IMR-90 (cell line): ENCODE measurements around the gene DOCK4. TPM values are rescaled to one million over a fixed set of nuclear protein-coding genes. Genes with fewer than 3 reads are reported as not detected.

Experiments
- ATAC-seq: fragments of 200-7000 bp; cut with Tn5 transposase; 2 replicates; pipeline ENCODE4 v1.9.1; 2020; ENCODE audit warnings: low read depth, mild to moderate bottlenecking, moderate library complexity
- BruUV-seq: library from RNA; stranded (reverse); fragments of 400-500 nt; replicated peaks from 2 replicates; lab custom pipeline; 2021; lab: Mats Ljungman, UMichigan
- CTCF ChIA-PET: fragments of 300-600 bp; formaldehyde crosslinking; extraction: SDS; loops from one replicate; lab custom pipeline; 2021; ENCODE audit warnings: antibody characterized with exemption; lab: Yijun Ruan, JAX
- POLR2A ChIA-PET: fragments of 300-600 bp; sonication (Branson Sonifier 250); formaldehyde crosslinking; loops from one replicate; lab custom pipeline; 2022; ENCODE audit warnings: antibody characterized with exemption; ENCODE audit not compliant: unreplicated experiment; lab: Charles Lee
- DNase-seq: peaks from one replicate; pipeline ENCODE4 v3.0.0; 2013
- H2AFZ ChIP-seq: replicated peaks from 2 replicates; pipeline ENCODE3; 2013; ENCODE audit warnings: low read length, mild to moderate bottlenecking; ENCODE audit not compliant: poor library complexity
- H2AK5ac ChIP-seq: 2 replicates; pipeline ENCODE4 v1.6.1; 2013; ENCODE audit warnings: low read depth, low read length, inconsistent platforms
- H2AK9ac ChIP-seq: replicated peaks from 2 replicates; pipeline ENCODE3; 2013; ENCODE audit warnings: mild to moderate bottlenecking, low read depth, low read length, moderate library complexity; ENCODE audit not compliant: poor library complexity
- H2BK120ac ChIP-seq: 2 replicates; pipeline ENCODE4 v1.6.1; 2013; ENCODE audit warnings: low read depth, low read length, inconsistent platforms
- H2BK15ac ChIP-seq: 3 replicates; pipeline ENCODE4 v1.6.1; 2013; ENCODE audit warnings: low read depth, low read length, inconsistent platforms
- H2BK20ac ChIP-seq: 2 replicates; pipeline ENCODE4 v1.6.1; 2013; ENCODE audit warnings: low read depth, mild to moderate bottlenecking, inconsistent platforms, low read length, moderate library complexity
- H2BK5ac ChIP-seq: 2 replicates; pipeline ENCODE4 v1.6.1; 2013; ENCODE audit warnings: mild to moderate bottlenecking, low read depth, low read length, inconsistent platforms; ENCODE audit not compliant: poor library complexity, severe bottlenecking
- H3K14ac ChIP-seq: replicated peaks from 2 replicates; pipeline ENCODE4 v1.6.1; 2013; ENCODE audit warnings: low read depth, low read length, inconsistent platforms
- H3K18ac ChIP-seq: 2 replicates; pipeline ENCODE4 v1.6.1; 2013; ENCODE audit warnings: low read depth, low read length, control low read depth
- H3K23ac ChIP-seq: 2 replicates; pipeline ENCODE4 v1.6.1; 2013; ENCODE audit warnings: low read depth, low read length, inconsistent platforms
- H3K27ac ChIP-seq: 2 replicates; pipeline ENCODE4 v1.5.1; 2013; ENCODE audit warnings: mild to moderate bottlenecking, control low read depth, low read length; ENCODE audit not compliant: insufficient read depth
- H3K27me3 ChIP-seq: 2 replicates; pipeline ENCODE4 v1.6.1; 2013; ENCODE audit warnings: low read length; ENCODE audit not compliant: control insufficient read depth, insufficient read depth
- H3K36me3 ChIP-seq: 2 replicates; pipeline ENCODE4 v1.6.1; 2013; ENCODE audit warnings: low read length, mixed read lengths; ENCODE audit not compliant: control insufficient read depth, insufficient read depth
- H3K4ac ChIP-seq: 2 replicates; pipeline ENCODE4 v1.6.1; 2013; ENCODE audit warnings: low read depth, low read length, inconsistent platforms
- H3K4me1 ChIP-seq: 2 replicates; pipeline ENCODE4 v1.6.1; 2013; ENCODE audit warnings: low read length, mixed read lengths; ENCODE audit not compliant: control insufficient read depth, insufficient read depth
- H3K4me2 ChIP-seq: 2 replicates; pipeline ENCODE4 v1.6.1; 2013; ENCODE audit warnings: low read depth, mild to moderate bottlenecking, control low read depth, low read length, moderate library complexity
- H3K4me3 ChIP-seq: 2 replicates; pipeline ENCODE4 v1.5.1; 2013; ENCODE audit warnings: low read depth, mild to moderate bottlenecking, control low read depth, low read length, moderate library complexity; ENCODE audit not compliant: insufficient read depth
- H3K56ac ChIP-seq: 2 replicates; pipeline ENCODE4 v1.6.1; 2013; ENCODE audit warnings: low read length, inconsistent platforms; ENCODE audit not compliant: insufficient read depth; ENCODE audit errors: extremely low read depth
- H3K79me1 ChIP-seq, 2 experiments: 2 replicates each; pipeline ENCODE4 v1.6.1; 2013; ENCODE audit warnings: low read length in 2 of 2, inconsistent platforms in 1 of 2, low read depth in 1 of 2
- H3K9ac ChIP-seq: 2 replicates; pipeline ENCODE4 v1.6.1; 2013; ENCODE audit warnings: low read depth, low read length, control low read depth
- H3K9me1 ChIP-seq: 2 replicates; pipeline ENCODE4 v1.6.1; 2013; ENCODE audit warnings: low read length, inconsistent platforms; ENCODE audit not compliant: insufficient read depth
- H3K9me3 ChIP-seq: 2 replicates; pipeline ENCODE4 v1.6.1; 2013; ENCODE audit warnings: low read length; ENCODE audit not compliant: control insufficient read depth, insufficient read depth
- H4K20me1 ChIP-seq: 2 replicates; pipeline ENCODE4 v1.6.1; 2013; ENCODE audit warnings: low read length, inconsistent platforms; ENCODE audit not compliant: insufficient read depth
- H4K5ac ChIP-seq: 2 replicates; pipeline ENCODE4 v1.6.1; 2013; ENCODE audit warnings: mild to moderate bottlenecking, low read depth, low read length, control low read depth
- H4K8ac ChIP-seq, 2 experiments: 2 replicates each; pipeline ENCODE4 v1.6.1; 2013; ENCODE audit warnings: low read depth in 2 of 2, low read length in 2 of 2, control low read depth in 1 of 2, inconsistent platforms in 1 of 2
- H4K91ac ChIP-seq: 2 replicates; pipeline ENCODE4 v1.6.1; 2013; ENCODE audit warnings: low read depth, low read length, inconsistent platforms; ENCODE audit not compliant: insufficient read depth
- FOS ChIP-seq: fragments of 150-350 bp; IDR thresholded peaks from 2 replicates; pipeline ENCODE4 v1.6.1; 2016; ENCODE audit warnings: low read depth, low read length
- MXI1 ChIP-seq: IDR thresholded peaks from 2 replicates; pipeline ENCODE4 v1.6.1; 2012; ENCODE audit warnings: low read depth, mild to moderate bottlenecking, low read length, moderate library complexity, borderline replicate concordance
- NFE2L2 ChIP-seq: fragments of 150-350 bp; IDR thresholded peaks from 2 replicates; pipeline ENCODE4 v1.6.1; 2016; ENCODE audit warnings: low read depth, mild to moderate bottlenecking, low read length
- RCOR1 ChIP-seq: IDR thresholded peaks from 2 replicates; pipeline ENCODE4 v1.6.1; 2012; ENCODE audit warnings: mild to moderate bottlenecking, low read length, improper control_type of control experiment; ENCODE audit not compliant: insufficient replicate concordance
- SMC3 ChIP-seq: fragments of 150-350 bp; IDR thresholded peaks from 2 replicates; pipeline ENCODE4 v1.6.1; 2016; ENCODE audit warnings: low read depth, mild to moderate bottlenecking, antibody characterized with exemption, low read length, moderate library complexity
- WGBS, 2 experiments: methylation state at CpG; one replicate each; pipeline versions ENCODE4 v1.1.5 to v1.1.7; 2013; ENCODE audit warnings: missing lambda C conversion rate in 2 of 2; ENCODE audit not compliant: insufficient read length in 1 of 2; ENCODE audit errors: extremely low coverage in 2 of 2; 5-methylcytosine and 5-hydroxymethylcytosine counted together
- dilution Hi-C: fragments of 300-500 bp; cut with HindIII; formaldehyde crosslinking; loops from one replicate; pipeline ENCODE4 v1.14.3; 2018; ENCODE audit warnings: low sequenced_read_pairs; ENCODE audit not compliant: unreplicated experiment
- in situ Hi-C: fragments of 300-500 bp; cut with MboI; formaldehyde crosslinking; loops from 3 replicates; pipeline ENCODE4 v1.14.3; 2019; ENCODE audit warnings: low sequenced_read_pairs, inconsistent platforms, mixed read lengths
- intact Hi-C: fragments of 100-400 bp; cut with micrococcal nuclease; formaldehyde crosslinking; loops from 2 replicates; pipeline ENCODE4 v1.10.0; 2022
- polyA plus RNA-seq, 3 experiments: library from polyadenylated mRNA; depleted of rRNA; stranded (reverse); fragments of >200 nt; gene quantifications; 2 replicates each; pipeline ENCODE4 v1.2.3, GENCODE V29; 2012; ENCODE audit warnings: low replicate concordance in 1 of 3
- total RNA-seq: library from RNA; depleted of rRNA; stranded (reverse); fragments of >200 nt; gene quantifications from 2 replicates; pipeline ENCODE4 v1.2.3, GENCODE V29; 2012
- TF ChIP-seq, protein P1 (sequence below): fragments of 150-350 bp; IDR thresholded peaks from 2 replicates; pipeline ENCODE4 v1.6.1; 2017; ENCODE audit warnings: mild to moderate bottlenecking, antibody characterized with exemption, low read length, low read depth

Gene DOCK4
- total and polyA plus RNA-seq, 2 of the 4 experiments (the other 2 are of a cell fraction) = 4.4 to 12.2 TPM

DNA sequence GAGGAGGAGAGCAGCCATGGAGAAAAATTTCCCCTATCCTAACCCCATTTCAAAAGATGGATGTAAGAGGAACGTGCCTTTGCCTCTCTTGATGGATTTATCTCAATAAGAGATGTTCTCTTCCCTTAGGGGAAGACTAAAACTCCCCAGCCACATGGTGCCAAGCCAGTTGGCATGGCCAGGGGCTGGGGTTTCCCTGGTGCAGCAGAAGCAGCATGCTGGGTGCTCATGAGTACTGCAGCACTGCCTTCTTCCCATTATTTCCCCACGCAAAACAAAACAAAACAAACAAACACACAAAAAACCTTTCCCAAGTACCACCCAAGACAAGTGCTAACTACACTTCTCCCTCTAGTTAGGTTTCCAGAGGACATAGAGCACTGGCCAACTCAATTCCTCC lies 97.2 kb downstream of the DOCK4 start:
- H3K4me2 ChIP-seq = no peak overlapping the region
- no peak overlapping the region for H2BK120ac ChIP-seq
- BruUV-seq = no TSS peak
- H4K20me1 ChIP-seq = no peaks in the 10 kb centered on the region
- ATAC-seq = no peak
- H3K56ac ChIP-seq = no peak overlapping the region
- H4K8ac ChIP-seq = no peak overlapping the region
- peaks cover 3% of the 10 kb centered on the region; the same call in 1 of the 2 replicates for H3K9me1 ChIP-seq
- H2BK5ac ChIP-seq = no peak overlapping the region
- H2AK9ac ChIP-seq = no peak overlapping the region
- no peak overlapping the region for H3K27ac ChIP-seq
- H4K5ac ChIP-seq = no peak overlapping the region
- intact Hi-C loops = no loop called here
- H3K23ac ChIP-seq = no peak overlapping the region
- ChIA-PET POLR2A (no interaction called here), CTCF (no interaction called here)
- in situ Hi-C loops = no loop called here
- DNase-seq = no peak
- H3K27me3 ChIP-seq = no peaks in the 10 kb centered on the region
- no peak overlapping the region for H2BK15ac ChIP-seq
- H2AK5ac ChIP-seq = no peak overlapping the region
- H2AFZ ChIP-seq = no peak overlapping the region
- TF ChIP-seq SMC3 = no peak
- TF ChIP-seq MXI1 = no peak
- TF ChIP-seq FOS = no peak
- TF ChIP-seq RCOR1 = no peak
- TF ChIP-seq, protein P1, sequence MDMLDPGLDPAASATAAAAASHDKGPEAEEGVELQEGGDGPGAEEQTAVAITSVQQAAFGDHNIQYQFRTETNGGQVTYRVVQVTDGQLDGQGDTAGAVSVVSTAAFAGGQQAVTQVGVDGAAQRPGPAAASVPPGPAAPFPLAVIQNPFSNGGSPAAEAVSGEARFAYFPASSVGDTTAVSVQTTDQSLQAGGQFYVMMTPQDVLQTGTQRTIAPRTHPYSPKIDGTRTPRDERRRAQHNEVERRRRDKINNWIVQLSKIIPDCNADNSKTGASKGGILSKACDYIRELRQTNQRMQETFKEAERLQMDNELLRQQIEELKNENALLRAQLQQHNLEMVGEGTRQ = no peak
- TF ChIP-seq NFE2L2 = no peak
- H3K14ac ChIP-seq = no peak overlapping the region
- H3K9me3 ChIP-seq = no peaks in the 10 kb centered on the region
- H3K9ac ChIP-seq = no peak overlapping the region
- H4K91ac ChIP-seq = no peak overlapping the region
- no peaks in the 10 kb centered on the region for H3K36me3 ChIP-seq
- peaks cover 8 to 22% of the 10 kb centered on the region in 2 experiments; a peak in 3 of 4 replicates for H3K79me1 ChIP-seq
- H3K4me1 ChIP-seq = no peaks in the 10 kb centered on the region
- 100% methylated on average over 1 of the region's 2 CpGs; no CpG with 5 or more reads in 1 of the 2 experiments for WGBS, 2 experiments
- H3K4ac ChIP-seq = no peak overlapping the region
- dilution Hi-C loops = no loop called here
- no peak overlapping the region for H2BK20ac ChIP-seq
- no peak overlapping the region for H3K18ac ChIP-seq
- H3K4me3 ChIP-seq = no peak overlapping the region
